ENCODE data around the gene CERS4. TPM values are rescaled to one million over a fixed set of nuclear protein-coding genes. Genes with fewer than 3 reads are reported as not detected.
A peak's percentile ranks its signal among the peaks of the same experiment; 100 is the strongest.

CERS4 gene
- total RNA-seq, 1 experiment from 2014 or later, result 7.2 TPM

DNA sequence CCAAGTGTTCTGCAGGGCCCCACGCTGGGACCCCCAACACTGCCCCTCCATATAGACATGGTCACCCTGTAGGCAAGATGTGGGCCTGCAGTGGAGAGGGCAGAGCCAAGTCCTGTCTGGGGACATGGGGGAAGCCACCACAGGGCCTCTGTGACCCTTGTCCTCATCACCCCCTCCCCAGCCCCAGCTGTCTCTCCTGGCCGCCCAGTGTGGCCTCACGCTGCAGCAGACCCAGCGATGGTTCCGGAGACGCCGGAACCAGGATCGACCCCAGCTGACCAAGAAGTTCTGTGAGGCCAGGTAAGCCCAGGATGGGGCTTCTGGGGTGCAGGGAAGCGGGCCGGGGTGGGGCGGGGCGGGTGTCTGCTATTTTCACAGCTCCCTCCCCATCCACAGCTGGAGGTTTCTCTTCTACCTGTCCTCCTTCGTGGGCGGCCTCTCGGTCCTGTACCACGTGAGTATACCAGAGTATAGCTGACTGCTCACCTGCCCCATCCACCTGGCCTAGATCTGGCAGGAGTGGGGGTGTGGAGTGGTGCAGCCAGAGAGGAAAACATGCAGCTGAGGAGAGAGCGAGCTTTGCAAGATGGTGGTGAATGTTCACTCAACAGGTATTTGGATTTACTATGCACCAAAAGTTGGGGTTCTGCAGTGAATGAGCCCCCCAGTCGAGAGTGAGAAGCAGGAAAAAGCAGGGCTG is 46.4 kb downstream of the CERS4 start:
- Histone ChIP-seq H3K4me3 (no peak overlapping the region), H3K4me1 (replicated peaks; ENCODE audit: insufficient read depth) (no peaks in the 10 kb centered on the region), H3K9me2 (ENCODE audit: insufficient read depth) (no peaks in the 10 kb centered on the region), H4K20me1 (ENCODE audit: insufficient read depth) (no peaks in the 10 kb centered on the region), H3K27me3 (ENCODE audit: insufficient read depth, low read depth) (no peaks in the 10 kb centered on the region), H3K4me2 (no peak overlapping the region), H3K36me3 (ENCODE audit: low read depth) (no peaks in the 10 kb centered on the region), H2AFZ (no peak overlapping the region), H3K27ac (no peak overlapping the region), H3F3A (ENCODE audit: insufficient read depth, low read depth) (no peaks in the 10 kb centered on the region), H3K79me2 (ENCODE audit: low read depth) (no peaks in the 10 kb centered on the region), H3K9me3 (ENCODE audit: insufficient read depth, low read depth) (no peaks in the 10 kb centered on the region)
- no peak for DNase-seq
- intact Hi-C loops (cut with micrococcal nuclease; ENCODE audit: unreplicated experiment), result loop anchor here (10.0 kb wide), 1 partner anchor 401 kb away; no protein-coding TSS in a partner anchor
- ChIA-PET CTCF (no interaction called here), POLR2A (ENCODE audit: unreplicated experiment) (no interaction called here)
- TF ChIP-seq, protein P1, sequence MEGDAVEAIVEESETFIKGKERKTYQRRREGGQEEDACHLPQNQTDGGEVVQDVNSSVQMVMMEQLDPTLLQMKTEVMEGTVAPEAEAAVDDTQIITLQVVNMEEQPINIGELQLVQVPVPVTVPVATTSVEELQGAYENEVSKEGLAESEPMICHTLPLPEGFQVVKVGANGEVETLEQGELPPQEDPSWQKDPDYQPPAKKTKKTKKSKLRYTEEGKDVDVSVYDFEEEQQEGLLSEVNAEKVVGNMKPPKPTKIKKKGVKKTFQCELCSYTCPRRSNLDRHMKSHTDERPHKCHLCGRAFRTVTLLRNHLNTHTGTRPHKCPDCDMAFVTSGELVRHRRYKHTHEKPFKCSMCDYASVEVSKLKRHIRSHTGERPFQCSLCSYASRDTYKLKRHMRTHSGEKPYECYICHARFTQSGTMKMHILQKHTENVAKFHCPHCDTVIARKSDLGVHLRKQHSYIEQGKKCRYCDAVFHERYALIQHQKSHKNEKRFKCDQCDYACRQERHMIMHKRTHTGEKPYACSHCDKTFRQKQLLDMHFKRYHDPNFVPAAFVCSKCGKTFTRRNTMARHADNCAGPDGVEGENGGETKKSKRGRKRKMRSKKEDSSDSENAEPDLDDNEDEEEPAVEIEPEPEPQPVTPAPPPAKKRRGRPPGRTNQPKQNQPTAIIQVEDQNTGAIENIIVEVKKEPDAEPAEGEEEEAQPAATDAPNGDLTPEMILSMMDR (conservative IDR thresholded peaks at IDR 0.05), result no peak
- TF ChIP-seq EZH2 (IDR thresholded peaks at IDR 0.05; ENCODE audit: low read depth), result no peak
- no TSS peak for BruUV-seq (replicated peaks)

DNA sequence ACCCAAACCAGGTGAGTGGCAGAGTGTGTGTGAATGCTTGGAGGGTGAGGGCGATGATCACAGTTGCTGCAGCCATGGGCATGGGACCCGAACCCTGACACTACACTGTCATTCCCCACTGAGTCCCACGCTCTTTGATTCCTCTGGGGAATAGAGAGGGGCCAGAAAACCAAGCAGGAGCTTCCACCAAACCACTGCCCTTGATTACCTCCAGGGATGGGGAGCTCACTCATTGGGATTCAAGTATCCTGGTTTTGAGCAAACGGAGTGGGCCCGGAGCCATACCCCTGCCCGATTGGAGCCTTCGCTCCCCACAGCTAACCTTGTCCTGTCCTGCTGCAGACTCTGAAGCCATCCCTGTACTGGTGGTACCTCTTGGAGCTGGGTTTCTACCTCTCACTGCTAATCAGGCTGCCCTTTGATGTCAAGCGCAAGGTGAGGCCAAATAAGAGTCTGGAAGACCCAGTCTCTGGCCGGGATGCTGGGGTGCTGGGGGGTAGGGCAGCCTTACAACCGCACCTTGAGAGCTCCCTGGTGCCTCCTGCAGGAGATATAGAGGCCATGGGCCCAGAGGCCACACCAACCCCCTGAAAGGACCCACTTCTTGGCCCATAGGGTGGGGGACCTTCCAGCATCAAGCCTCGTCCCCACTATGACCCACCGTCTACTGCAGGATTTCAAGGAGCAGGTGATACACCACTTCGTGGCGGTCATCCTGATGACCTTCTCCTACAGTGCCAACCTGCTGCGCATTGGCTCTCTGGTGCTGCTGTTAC is 47.3 kb downstream of the CERS4 start:
- TF ChIP-seq, protein P1 (conservative IDR thresholded peaks at IDR 0.05), result no peak
- no peak for TF ChIP-seq EZH2 (IDR thresholded peaks at IDR 0.05; ENCODE audit: low read depth)

DNA sequence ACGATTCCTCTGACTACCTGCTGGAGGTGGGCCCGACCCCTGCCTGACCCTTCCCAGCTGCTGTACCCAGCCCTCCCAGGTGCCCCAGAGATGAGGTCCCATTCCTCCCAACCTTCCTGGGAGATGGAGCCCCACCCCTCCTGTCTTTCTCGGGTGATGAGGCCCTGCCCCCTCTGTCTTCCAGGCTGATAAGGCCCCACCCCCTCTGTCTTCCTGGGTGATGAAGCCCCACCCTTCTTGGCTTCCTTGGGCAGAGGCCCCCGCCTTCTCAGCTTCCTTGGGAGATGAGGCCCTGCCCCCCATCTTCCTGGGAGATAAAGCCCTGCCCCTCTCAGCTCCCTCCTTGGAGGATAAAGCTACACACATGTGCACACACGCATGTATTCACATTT is 47.9 kb downstream of the CERS4 start:
- DNase-seq, result peak in 1 of 2 experiments; percentile 31
- Histone ChIP-seq H3K4me3 (no peak overlapping the region), H3F3A (ENCODE audit: insufficient read depth, low read depth) (no peaks in the 10 kb centered on the region), H2AFZ (no peak overlapping the region), H3K79me2 (ENCODE audit: low read depth) (no peaks in the 10 kb centered on the region), H3K4me2 (no peak overlapping the region), H3K27me3 (ENCODE audit: insufficient read depth, low read depth) (no peaks in the 10 kb centered on the region), H3K27ac (no peak overlapping the region), H3K36me3 (ENCODE audit: low read depth) (no peaks in the 10 kb centered on the region), H3K9me2 (ENCODE audit: insufficient read depth) (no peaks in the 10 kb centered on the region), H4K20me1 (ENCODE audit: insufficient read depth) (no peaks in the 10 kb centered on the region), H3K4me1 (replicated peaks; ENCODE audit: insufficient read depth) (no peaks in the 10 kb centered on the region), H3K9me3 (ENCODE audit: insufficient read depth, low read depth) (no peaks in the 10 kb centered on the region)
- TF ChIP-seq EZH2 (IDR thresholded peaks at IDR 0.05; ENCODE audit: low read depth), result no peak
- TF ChIP-seq, protein P1 (conservative IDR thresholded peaks at IDR 0.05), result no peak
- intact Hi-C loops (cut with micrococcal nuclease; ENCODE audit: unreplicated experiment), result loop anchor here (10.0 kb wide), 1 partner anchor 402 kb away; no protein-coding TSS in a partner anchor
- CTCF ChIA-PET, result interaction anchor here (0.5 kb wide), 1 partner anchor 20 kb away, joined by 11 read pairs; no protein-coding TSS in a partner anchor
- POLR2A ChIA-PET (ENCODE audit: unreplicated experiment), result no interaction called here
- BruUV-seq (replicated peaks), result no TSS peak

More for the DNA sequence above, 47.3 kb downstream of the CERS4 start:
- Histone ChIP-seq H3F3A (ENCODE audit: insufficient read depth, low read depth) (no peaks in the 10 kb centered on the region), H3K36me3 (ENCODE audit: low read depth) (no peaks in the 10 kb centered on the region), H3K4me2 (no peak overlapping the region), H3K4me1 (replicated peaks; ENCODE audit: insufficient read depth) (no peaks in the 10 kb centered on the region), H3K27ac (no peak overlapping the region), H3K9me2 (ENCODE audit: insufficient read depth) (no peaks in the 10 kb centered on the region), H2AFZ (no peak overlapping the region), H3K79me2 (ENCODE audit: low read depth) (no peaks in the 10 kb centered on the region), H3K27me3 (ENCODE audit: insufficient read depth, low read depth) (no peaks in the 10 kb centered on the region), H4K20me1 (ENCODE audit: insufficient read depth) (no peaks in the 10 kb centered on the region), H3K4me3 (no peak overlapping the region), H3K9me3 (ENCODE audit: insufficient read depth, low read depth) (no peaks in the 10 kb centered on the region)
- intact Hi-C loops (cut with micrococcal nuclease; ENCODE audit: unreplicated experiment), result loop anchor here (10.0 kb wide), 1 partner anchor 402 kb away; no protein-coding TSS in a partner anchor
- no TSS peak for BruUV-seq (replicated peaks)
- ChIA-PET POLR2A (ENCODE audit: unreplicated experiment) (no interaction called here), CTCF (no interaction called here)
- DNase-seq, result peak in 1 of 2 experiments; percentile 31
